ENCODE measurements around the gene ENTPD6. TPM values are rescaled to one million over a fixed set of nuclear protein-coding genes. Genes with fewer than 3 reads are reported as not detected.

The ENTPD6 gene
- total RNA-seq, 1 donor from 2014 or later = 117 TPM

GRCh38 chr20:25247518-25247955 lies 52.0 kb downstream of the ENTPD6 start:
- Histone ChIP-seq H3K36me3 (ENCODE audit: control insufficient read depth, insufficient read depth, low read length) (peaks cover 9% of the 10 kb centered on the region), H3K4me3 (ENCODE audit: low read depth, low read length) (peak overlapping the region; percentile 89), H3K27me3 (ENCODE audit: control insufficient read depth, insufficient read depth, low read length) (no peaks in the 10 kb centered on the region)
- no peak for DNase-seq (ENCODE audit: low read depth)
- FAIRE-seq = no peak
- no peak for TF ChIP-seq CTCF (IDR thresholded peaks at IDR 0.05; ENCODE audit: insufficient read depth, low read length, severe bottlenecking)

- no peaks in the 10 kb centered on the region for H3K27me3 ChIP-seq (ENCODE audit: control insufficient read depth, insufficient read depth, low read length)
- peak; percentile 66 for DNase-seq (ENCODE audit: low read depth)
- TF ChIP-seq CTCF (IDR thresholded peaks at IDR 0.05; ENCODE audit: insufficient read depth, low read length, severe bottlenecking) = no peak
- FAIRE-seq = no peak
- H3K4me3 ChIP-seq (ENCODE audit: low read depth, low read length) = peak within 1 kb of the TSS; percentile 89
- peaks cover 10% of the 10 kb centered on the region for H3K36me3 ChIP-seq (ENCODE audit: control insufficient read depth, insufficient read depth, low read length)
Measured at GRCh38 chr20:25247956-25248785, 52.7 kb downstream of the ENTPD6 start, which contains the start of gene PYGB. TSS of gene PYGB (plus strand) at chr20:25248085. CDS start at chr20:25248179, 94 bp downstream.

- DNase-seq (ENCODE audit: low read depth) (no peak), FAIRE-seq (no peak)
- H3K4me3 ChIP-seq (ENCODE audit: low read depth, low read length) = peak overlapping the region; percentile 89
- H3K36me3 ChIP-seq (ENCODE audit: control insufficient read depth, insufficient read depth, low read length) = peaks cover 10% of the 10 kb centered on the region
- no peaks in the 10 kb centered on the region for H3K27me3 ChIP-seq (ENCODE audit: control insufficient read depth, insufficient read depth, low read length)
- TF ChIP-seq CTCF (IDR thresholded peaks at IDR 0.05; ENCODE audit: insufficient read depth, low read length, severe bottlenecking) = no peak
Measured at GRCh38 chr20:25248786-25249172, 53.3 kb downstream of the ENTPD6 start.

GRCh38 chr20:25249198-25249931 lies 53.9 kb downstream of the ENTPD6 start:
- peaks cover 10% of the 10 kb centered on the region for H3K36me3 ChIP-seq (ENCODE audit: control insufficient read depth, insufficient read depth, low read length)
- peak; percentile 26 for DNase-seq (ENCODE audit: low read depth)
- no peaks in the 10 kb centered on the region for H3K27me3 ChIP-seq (ENCODE audit: control insufficient read depth, insufficient read depth, low read length)
- H3K4me3 ChIP-seq (ENCODE audit: low read depth, low read length) = peak overlapping the region; percentile 89
- FAIRE-seq = no peak
- TF ChIP-seq CTCF (IDR thresholded peaks at IDR 0.05; ENCODE audit: insufficient read depth, low read length, severe bottlenecking) = no peak

- FAIRE-seq = no peak
- TF ChIP-seq CTCF (IDR thresholded peaks at IDR 0.05; ENCODE audit: insufficient read depth, low read length, severe bottlenecking) = no peak
- no peak for DNase-seq (ENCODE audit: low read depth)
- H3K36me3 ChIP-seq (ENCODE audit: control insufficient read depth, insufficient read depth, low read length) = peaks cover 16% of the 10 kb centered on the region
- H3K27me3 ChIP-seq (ENCODE audit: control insufficient read depth, insufficient read depth, low read length) = no peaks in the 10 kb centered on the region
- H3K4me3 ChIP-seq (ENCODE audit: low read depth, low read length) = peak overlapping the region; percentile 89
Measured at GRCh38 chr20:25250508-25250907, 55.0 kb downstream of the ENTPD6 start.

Data from bronchial epithelial cell (primary cell).